Stimulated activated CD8-positive, alpha-beta memory T cell treated with anti-CD3 and anti-CD28 coated beads, Interleukin-15, amount 100 ng/mL, for 48 hours (primary cell): ENCODE results near the gene NACC1.

ENCODE experiments used
- DNase-seq, 2 donors: peaks; one replicate each; pipeline ENCODE4 v3.0.0-alpha.2; 2020; ENCODE audit warnings: low read depth in 2 of 2

Gene NACC1

DNA sequence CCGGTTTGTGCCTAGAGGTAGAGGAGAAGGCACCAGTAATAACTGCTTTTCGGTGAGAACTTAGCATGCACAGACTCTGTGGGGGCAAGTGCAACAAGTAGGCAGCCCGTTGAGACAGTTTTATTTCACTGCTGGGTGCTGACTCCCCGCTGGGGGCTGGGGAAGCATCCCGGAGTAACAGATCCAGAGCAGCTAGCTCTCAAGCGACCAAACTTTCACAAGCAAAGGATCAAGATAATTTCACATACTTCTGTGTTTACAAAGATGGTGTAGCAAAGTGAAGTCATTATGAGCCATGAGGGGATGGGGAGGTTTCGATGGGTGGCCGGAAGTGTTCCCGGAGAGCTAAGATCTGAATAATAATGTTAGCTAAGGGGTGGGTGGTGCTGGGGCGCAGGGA, 2.8 kb downstream of the NACC1 start:
- DNase-seq = no peak

DNA sequence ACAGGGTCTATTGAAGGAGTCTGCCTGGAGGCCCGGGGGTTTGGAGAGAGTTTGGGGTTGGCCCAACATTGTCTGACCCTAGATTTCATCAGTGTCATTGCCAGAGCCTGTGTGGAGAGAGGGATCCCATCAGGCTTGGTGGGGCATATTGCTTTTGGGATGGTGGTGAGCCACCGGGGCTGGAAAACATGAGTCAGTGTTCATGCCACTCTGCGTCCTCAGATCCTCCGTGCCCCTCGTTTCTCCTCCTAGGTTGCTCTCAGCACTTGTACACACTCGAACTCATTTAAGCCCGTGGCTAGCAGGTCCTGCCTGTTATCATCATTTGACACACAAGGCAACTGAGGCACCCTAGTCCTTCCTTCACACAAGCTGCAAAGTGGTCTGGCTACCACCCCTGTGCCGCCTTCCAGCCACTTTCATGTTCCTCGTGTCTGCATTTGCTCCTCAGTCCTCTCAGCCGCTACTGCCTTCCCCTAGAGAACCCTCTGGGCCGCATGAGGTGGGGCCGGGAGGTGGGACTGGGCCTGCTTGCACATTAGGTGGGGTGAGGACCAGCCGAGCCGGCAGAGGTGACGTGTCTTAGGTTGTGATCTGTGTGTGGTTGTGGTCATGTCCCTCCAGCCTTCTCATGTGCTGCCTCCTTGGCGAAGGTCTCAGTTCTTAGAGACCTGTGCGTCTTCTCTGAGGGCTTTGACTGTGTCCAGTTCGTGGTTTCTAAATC, 3.6 kb downstream of the NACC1 start:
- DNase-seq = no peak

DNA sequence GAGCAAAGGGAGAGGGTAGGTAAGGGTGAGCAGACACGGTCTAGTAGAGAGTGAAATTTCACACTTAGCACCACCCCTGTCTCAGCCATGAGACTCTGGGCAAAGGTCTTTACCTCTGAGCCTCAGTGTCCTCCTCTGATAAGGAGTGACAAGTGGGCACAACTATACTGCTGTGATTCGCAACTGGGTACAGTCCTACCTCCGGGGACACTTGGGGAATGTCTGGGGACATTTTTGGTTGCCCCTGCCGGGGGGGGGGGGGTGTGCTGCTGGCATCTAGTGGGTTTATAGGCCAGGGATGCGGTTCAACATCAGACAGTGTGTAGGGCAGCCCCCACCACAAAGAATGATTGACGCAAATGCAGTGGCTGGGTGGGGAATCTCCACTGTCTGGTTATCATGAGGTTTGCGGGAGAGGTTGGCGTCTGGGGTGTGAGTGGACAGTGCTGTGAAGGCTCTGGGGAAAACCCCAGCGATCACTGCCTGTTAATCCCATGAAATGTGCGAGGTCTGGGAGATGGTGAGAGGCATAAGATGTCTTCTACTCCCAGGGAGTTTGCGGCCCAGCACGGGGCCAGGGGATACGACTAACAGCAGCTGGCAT, 4.3 kb downstream of the NACC1 start:
- DNase-seq = no peak

GRCh38 chr19:13122980-13123957, 5.2 kb downstream of the NACC1 start:
- no peak for DNase-seq

- DNase-seq = no peak
Measured at GRCh38 chr19:13127051-13127450, 9.0 kb downstream of the NACC1 start.

GRCh38 chr19:13127811-13128575, 9.9 kb downstream of the NACC1 start:
- no peak for DNase-seq

- DNase-seq = no peak
Measured at GRCh38 chr19:13128583-13128982, 10.5 kb downstream of the NACC1 start.

DNA sequence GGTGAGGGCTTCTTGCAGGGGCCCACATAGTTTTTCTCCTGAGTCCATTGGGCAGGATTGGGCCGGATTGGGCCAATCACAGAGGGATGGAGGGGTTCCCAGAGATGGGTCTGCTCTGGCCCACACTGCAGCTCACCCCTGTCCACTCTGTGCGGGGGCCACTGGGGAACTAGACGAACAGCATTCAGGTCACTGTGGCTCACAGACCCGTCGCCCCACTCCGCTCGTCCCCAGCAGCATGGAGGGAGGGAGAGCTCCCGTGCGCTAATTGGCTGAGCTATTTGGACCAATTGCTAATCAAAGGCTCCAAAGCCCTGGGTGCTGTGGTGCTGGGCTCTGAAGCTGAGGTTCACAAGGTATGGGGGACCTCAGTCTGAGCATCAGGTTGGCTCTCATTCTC, 11.3 kb downstream of the NACC1 start:
- DNase-seq = no peak

DNA sequence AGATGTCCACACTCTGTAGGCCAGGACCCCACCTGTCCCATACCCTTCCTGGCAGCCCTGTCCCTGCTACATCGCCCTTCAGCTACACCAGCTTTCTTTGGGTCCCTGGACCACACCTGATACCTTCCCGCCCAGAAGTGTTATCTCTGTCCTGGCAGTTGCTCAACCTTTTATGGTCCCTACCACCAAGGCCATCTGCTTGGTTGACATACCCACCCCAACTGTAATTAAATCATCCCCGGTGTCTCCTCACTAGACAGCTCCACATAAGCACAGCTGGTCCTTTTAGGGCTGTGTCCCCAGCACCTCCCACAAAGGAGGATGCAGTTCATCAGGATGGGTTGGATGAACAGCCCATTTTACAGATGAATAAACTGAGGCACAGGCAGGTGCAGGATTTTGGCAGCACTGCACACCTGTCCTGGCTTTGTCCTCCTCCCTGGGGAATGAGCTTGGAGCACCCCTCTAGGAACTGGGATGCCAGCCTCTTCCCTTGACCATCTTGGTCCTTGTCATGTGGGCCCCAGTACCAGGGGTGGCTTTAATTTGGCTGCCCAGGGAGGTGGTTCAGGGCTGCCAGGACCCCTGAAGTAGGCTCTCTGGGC, 12.9 kb downstream of the NACC1 start:
- DNase-seq = no peak

GRCh38 chr19:13132471-13133180, 14.6 kb downstream of the NACC1 start:
- DNase-seq = peak; percentile 68 to 71

DNA sequence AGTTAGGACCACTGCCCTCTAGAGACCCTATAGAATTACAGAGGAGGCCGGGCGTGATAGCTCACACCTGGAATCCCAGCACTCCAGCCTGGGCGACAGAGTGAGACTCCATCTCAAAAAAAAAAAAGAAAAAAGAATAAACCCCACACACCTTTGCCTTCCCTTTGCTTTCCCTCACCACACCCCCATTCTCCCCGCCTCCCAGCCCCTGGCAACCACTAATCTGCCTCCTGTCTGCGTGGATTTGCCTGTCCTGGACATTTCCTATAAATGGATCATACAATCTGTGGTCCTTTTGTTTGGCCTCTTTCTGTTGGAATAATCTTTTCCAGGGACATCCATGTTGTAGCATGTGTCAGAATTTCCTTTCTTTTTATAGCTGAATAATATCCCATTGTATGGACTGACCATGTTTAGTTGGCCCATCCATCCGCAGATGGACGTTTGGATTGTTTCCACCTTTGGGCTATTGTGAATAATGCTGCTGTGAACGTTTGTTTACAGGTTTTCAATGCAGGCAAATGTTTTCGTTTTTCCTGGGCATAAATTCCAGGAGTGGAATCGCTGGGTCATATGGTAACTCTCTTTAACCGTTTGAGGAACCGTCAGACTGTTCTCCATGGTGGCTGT, 15.3 kb downstream of the NACC1 start:
- DNase-seq = no peak

GRCh38 chr19:13134626-13135025, 16.6 kb downstream of the NACC1 start:
- DNase-seq = no peak

GRCh38 chr19:13135068-13136062, 17.3 kb downstream of the NACC1 start:
- no peak for DNase-seq

GRCh38 chr19:13137290-13137794, 19.3 kb downstream of the NACC1 start:
- DNase-seq = no peak

- no peak for DNase-seq
Measured at GRCh38 chr19:13138171-13138915, 20.3 kb downstream of the NACC1 start.

- no peak for DNase-seq
Measured at GRCh38 chr19:13138916-13139198, 20.8 kb downstream of the NACC1 start.

- DNase-seq = no peak
Measured at GRCh38 chr19:13139633-13140311, 21.7 kb downstream of the NACC1 start.
